GM10248 (cell line): ENCODE measurements around the gene CPT1A.

Source experiments
- CTCF ChIA-PET: fragments of 300-600 bp; sonication (Branson Sonifier 250); formaldehyde crosslinking; extraction: SDS; loops from one replicate; lab custom pipeline; 2021; ENCODE audit warnings: antibody characterized with exemption; lab: Yijun Ruan, JAX
- POLR2A ChIA-PET: fragments of 350-650 bp; sonication (Branson Sonifier 250); formaldehyde crosslinking; extraction: SDS; loops from one replicate; lab custom pipeline; 2020; ENCODE audit warnings: antibody characterized with exemption; lab: Yijun Ruan, JAX
- DNase-seq: peaks from one replicate; pipeline ENCODE4 v3.0.0; 2012; ENCODE audit errors: extremely low spot score
- TF ChIP-seq, protein P1 (sequence below): IDR thresholded peaks from 2 replicates; pipeline ENCODE4 v1.5.1; 2012; ENCODE audit warnings: mild to moderate bottlenecking, low read depth; ENCODE audit errors: extremely low read depth, missing control alignments, control extremely low read depth

The CPT1A gene

DNA sequence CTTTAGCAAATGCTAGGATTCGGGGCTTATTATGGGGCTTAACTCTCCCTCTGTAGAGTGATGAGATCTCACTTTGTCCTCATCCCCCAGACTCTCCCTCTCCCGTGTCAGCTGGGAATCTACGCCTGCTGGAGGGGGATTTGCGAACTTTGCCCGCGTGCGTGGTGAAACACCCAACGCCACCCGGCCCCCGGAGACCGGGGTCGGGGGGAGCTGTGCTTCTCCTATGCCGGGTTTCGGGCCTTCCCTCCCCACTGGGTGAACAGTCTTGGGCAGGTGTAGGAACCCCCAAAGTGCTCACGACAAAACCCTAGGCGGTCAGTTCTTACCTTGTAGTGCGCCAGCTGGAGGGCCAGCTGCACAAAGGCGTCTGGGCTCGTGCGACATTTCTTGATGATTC, 68.8 kb downstream of the CPT1A start:
- ChIA-PET POLR2A (no interaction called here), CTCF (no interaction called here)
- TF ChIP-seq, protein P1, sequence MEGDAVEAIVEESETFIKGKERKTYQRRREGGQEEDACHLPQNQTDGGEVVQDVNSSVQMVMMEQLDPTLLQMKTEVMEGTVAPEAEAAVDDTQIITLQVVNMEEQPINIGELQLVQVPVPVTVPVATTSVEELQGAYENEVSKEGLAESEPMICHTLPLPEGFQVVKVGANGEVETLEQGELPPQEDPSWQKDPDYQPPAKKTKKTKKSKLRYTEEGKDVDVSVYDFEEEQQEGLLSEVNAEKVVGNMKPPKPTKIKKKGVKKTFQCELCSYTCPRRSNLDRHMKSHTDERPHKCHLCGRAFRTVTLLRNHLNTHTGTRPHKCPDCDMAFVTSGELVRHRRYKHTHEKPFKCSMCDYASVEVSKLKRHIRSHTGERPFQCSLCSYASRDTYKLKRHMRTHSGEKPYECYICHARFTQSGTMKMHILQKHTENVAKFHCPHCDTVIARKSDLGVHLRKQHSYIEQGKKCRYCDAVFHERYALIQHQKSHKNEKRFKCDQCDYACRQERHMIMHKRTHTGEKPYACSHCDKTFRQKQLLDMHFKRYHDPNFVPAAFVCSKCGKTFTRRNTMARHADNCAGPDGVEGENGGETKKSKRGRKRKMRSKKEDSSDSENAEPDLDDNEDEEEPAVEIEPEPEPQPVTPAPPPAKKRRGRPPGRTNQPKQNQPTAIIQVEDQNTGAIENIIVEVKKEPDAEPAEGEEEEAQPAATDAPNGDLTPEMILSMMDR = no peak
- no peak for DNase-seq

DNA sequence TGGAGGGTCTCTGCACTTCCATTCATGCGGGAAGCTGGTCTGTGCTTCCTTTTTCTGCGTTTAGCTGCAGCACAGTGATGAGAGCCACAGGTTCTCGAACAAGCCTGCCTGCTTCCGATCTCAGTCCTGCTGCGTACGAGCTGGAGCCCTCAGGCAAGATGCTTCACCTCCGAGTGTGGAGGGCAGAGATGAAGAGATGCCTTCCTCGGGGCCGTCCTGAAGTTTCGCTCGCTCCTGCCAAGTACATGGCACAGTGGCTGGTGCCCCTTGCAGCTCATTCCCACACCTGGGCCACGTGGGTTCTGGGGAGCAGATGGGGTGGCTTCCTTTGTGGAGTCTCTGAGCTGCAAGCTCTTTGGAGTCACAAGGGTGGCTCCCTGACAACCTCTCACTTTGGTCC, 70.9 kb downstream of the CPT1A start:
- POLR2A ChIA-PET = no interaction called here
- TF ChIP-seq, protein P1 = no peak
- no peak for DNase-seq
- CTCF ChIA-PET = interaction anchor here (1.4 kb wide), 1 partner anchor 27 kb away, joined by 3 read pairs; no protein-coding TSS in a partner anchor

DNA sequence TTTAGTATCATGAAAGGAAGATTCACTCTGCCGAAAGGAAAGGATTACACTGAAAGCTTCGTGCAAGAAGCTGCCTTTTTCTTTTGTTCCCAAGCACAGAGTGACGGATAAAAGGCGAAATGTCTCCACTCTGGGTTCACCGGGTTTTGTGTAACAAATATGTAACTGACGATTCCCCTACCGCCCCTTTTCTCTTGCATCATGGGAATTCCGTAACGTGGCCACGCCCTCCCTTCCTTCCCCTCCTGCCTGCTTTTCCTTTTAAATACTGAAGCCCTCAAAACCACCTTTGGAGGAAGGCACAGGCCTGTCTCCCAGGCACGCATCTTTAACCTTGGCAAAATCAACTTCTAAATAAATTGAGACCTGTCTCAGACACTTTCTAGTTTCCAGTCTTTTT, 74.0 kb downstream of the CPT1A start:
- TF ChIP-seq, protein P1 = no peak
- CTCF ChIA-PET = interaction anchor here (1.1 kb wide), 1 partner anchor 16 kb away, joined by 4 read pairs; no protein-coding TSS in a partner anchor

DNA sequence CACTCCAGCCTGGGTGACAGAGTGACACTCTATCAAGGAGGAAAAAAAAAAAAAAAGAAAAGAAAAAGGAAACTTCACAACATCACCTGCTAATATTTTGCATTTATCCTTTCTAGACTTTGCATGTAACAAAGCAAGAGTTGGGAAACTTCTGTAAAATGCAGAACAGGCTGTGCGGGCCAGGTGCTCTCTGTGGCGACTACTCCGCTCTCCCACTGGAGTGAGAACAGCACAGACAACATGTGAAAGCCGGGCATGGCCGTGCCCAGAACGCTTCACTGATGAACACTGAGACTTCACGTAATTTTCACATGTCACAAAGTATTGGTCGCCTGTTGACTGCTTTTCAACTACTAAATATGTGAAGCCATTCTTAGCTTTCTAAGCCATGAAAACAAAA, 74.9 kb downstream of the CPT1A start:
- ChIA-PET CTCF (no interaction called here), POLR2A (no interaction called here)
- DNase-seq = no peak
- TF ChIP-seq, protein P1 = no peak

More for the DNA sequence above, 74.0 kb downstream of the CPT1A start:
- POLR2A ChIA-PET = no interaction called here
- no peak for DNase-seq

DNA sequence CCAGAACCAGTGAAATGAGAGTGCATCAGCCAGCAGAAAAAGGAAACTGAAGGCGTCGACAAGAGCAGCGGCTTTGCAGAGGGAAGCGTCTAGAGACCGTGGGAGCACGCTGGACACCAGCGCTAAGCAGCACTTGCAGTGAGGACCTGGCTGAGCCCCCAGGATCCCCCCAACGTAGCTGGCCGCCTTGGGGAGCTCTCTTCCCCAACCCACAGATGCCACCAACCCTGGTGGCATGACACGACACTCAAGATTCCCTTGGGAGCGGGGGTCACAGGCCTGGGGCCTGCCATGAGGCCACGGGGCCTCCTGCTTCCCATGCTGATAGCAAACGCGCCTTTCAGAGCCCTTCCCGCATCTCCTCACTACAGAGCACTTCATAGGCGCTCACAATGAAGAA, 77.0 kb downstream of the CPT1A start:
- no peak for DNase-seq
- TF ChIP-seq, protein P1 = no peak
- ChIA-PET CTCF (no interaction called here), POLR2A (no interaction called here)

DNA sequence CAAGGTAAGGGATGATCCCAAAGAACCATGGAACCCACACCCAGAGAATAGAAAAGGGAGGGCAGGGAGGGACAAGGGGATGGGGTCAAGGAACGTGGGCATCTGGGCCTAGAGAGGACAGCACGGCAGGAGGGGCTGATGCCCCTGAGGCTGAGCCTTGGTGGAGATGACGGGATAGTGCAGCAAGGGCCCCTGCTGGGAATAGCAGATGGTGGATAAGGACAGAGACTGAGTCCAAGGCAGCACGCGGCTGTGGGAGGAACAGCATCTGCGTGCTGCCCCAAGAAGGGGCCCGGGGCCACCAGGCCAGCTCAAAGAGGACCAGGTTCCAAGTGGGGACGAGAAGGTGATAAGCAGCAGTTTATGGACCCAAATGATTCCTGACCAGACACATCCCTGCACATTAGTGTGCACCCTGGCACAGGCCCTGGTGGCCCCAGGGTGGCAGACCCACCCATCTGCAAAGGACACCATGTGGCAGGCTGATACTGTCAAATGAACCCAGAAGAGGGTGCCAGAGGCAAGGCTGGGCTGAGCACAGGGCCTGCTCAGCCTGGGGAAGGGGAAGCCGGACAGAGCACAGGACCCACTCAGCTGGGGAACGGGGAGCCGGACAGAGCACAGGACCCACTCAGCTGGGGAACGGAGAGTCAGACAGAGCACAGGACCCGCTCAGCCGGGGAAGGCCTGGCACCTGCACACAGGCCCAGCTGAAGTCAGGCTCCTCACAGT, 77.6 kb downstream of the CPT1A start:
- TF ChIP-seq, protein P1 = peak; percentile 13
- ChIA-PET CTCF (no interaction called here), POLR2A (no interaction called here)
- no peak for DNase-seq

DNA sequence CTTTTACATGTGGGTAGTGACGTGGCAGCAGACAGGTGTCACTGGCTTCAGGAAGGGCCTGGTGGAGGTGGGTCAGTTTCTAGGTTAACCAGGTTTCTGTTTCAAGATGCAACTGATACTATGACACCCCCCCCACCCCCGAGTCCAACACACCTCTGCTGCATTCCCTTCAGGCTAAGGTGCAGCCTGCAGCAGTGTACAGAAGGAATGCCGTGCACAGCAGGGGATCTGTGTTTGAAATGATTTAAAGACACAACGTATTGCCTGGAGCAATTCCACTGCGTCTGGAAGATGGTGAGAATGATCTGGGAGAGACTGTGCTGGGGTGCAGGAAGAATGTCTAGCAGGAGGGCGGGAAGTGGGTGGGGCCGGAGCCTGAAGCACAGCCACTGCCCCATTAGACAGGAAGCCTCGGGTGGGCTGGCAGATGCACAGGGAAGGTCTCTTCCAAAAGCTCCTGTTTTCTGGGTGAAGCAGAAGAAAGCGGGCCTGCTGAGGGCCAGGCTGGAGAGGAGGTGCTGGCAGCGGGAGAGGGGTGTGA, 78.5 kb downstream of the CPT1A start:
- DNase-seq = no peak
- CTCF ChIA-PET = no interaction called here
- TF ChIP-seq, protein P1 = no peak
- POLR2A ChIA-PET = no interaction called here
